Activated CD4-positive, alpha-beta T cell treated with anti-CD3 and anti-CD28 coated beads, Interleukin-2, amount 10 ng/mL, durations not matched to agents 7 days and 5 days (primary cell): ENCODE results near the gene TMEM158. TPM values are rescaled to one million over a fixed set of nuclear protein-coding genes. Genes with fewer than 3 reads are reported as not detected.
A peak's percentile ranks its signal among the peaks of the same experiment; 100 is the strongest.

Experiments
- CTCF ChIA-PET: fragments of 350-600 bp; sonication (Branson Sonifier 250); formaldehyde crosslinking; loops from one replicate; lab custom pipeline; 2021; ENCODE audit warnings: antibody characterized with exemption; lab: Charles Lee
- POLR2A ChIA-PET: fragments of 350-600 bp; sonication (Branson Sonifier 250); formaldehyde crosslinking; loops from one replicate; lab custom pipeline; 2021; ENCODE audit warnings: antibody characterized with exemption; lab: Charles Lee
- DNase-seq: peaks from one replicate; pipeline ENCODE4 v3.0.0-alpha.2; 2020
- H3K27ac Mint-ChIP-seq: one replicate; pipeline ENCODE4 v1.8.0; 2021; ENCODE audit warnings: mild to moderate bottlenecking, moderate library complexity, mixed read lengths
- H3K27me3 Mint-ChIP-seq: one replicate; pipeline ENCODE4 v1.8.0; 2021; ENCODE audit warnings: mixed read lengths
- H3K36me3 Mint-ChIP-seq: one replicate; pipeline ENCODE4 v1.8.0; 2021; ENCODE audit warnings: low read depth, mixed read lengths
- H3K4me1 Mint-ChIP-seq: one replicate; pipeline ENCODE4 v1.8.0; 2021; ENCODE audit warnings: mixed read lengths
- H3K4me3 Mint-ChIP-seq: one replicate; pipeline ENCODE4 v1.8.0; 2021; ENCODE audit warnings: mild to moderate bottlenecking, moderate library complexity, mixed read lengths
- H3K9me3 Mint-ChIP-seq: one replicate; pipeline ENCODE4 v1.8.0; 2021; ENCODE audit warnings: mixed read lengths
- total RNA-seq, 2 experiments: library from RNA; stranded (reverse); gene quantifications; one replicate each; pipeline ENCODE4 v1.2.3, GENCODE V29; 2021

The TMEM158 gene
- total RNA-seq, 2 experiments from 2014 or later: 0.54 to 0.55 TPM

- ChIA-PET POLR2A (no interaction called here), CTCF (interaction anchor here (0.9 to 1.4 kb wide), 3 partner anchors 15 to 223 kb away, joined by 3 read pairs; no protein-coding TSS in a partner anchor)
- Mint-ChIP-seq H3K27me3 (peaks cover 7% of the 10 kb centered on the region), H3K27ac (no peak overlapping the region), H3K36me3 (no peaks in the 10 kb centered on the region), H3K9me3 (no peaks in the 10 kb centered on the region), H3K4me1 (peaks cover 22% of the 10 kb centered on the region), H3K4me3 (no peak overlapping the region)
- DNase-seq: no peak
These were observed 37.1 kb downstream of the TMEM158 start for GRCh38 chr3:45188719-45189659.

DNA sequence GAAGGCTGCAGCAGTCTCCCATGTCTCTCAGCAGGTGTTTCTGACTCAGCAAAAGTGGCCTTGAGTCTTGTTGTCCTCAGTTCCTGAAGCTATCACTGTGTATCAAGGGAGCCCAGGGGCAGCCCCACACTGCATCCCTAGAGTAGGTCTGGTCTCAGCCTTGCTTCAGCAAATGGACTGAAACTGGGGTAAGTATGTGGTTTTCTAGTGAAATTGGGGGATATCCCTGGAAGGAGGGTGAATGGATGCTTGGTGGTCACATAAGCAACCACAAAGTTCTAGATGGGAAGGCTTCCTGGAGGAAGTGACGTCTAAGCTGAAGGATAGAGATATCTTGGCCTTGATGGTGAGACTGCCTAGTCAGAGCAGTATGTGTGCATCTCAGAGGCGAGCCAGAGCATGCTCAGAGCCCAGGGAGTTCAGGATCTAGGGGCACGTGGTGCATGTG lies 38.4 kb downstream of the TMEM158 start:
- Mint-ChIP-seq H3K9me3 (no peaks in the 10 kb centered on the region), H3K4me3 (no peak overlapping the region), H3K27ac (peak overlapping the region; percentile 10), H3K4me1 (peaks cover 28% of the 10 kb centered on the region), H3K27me3 (peaks cover 2% of the 10 kb centered on the region), H3K36me3 (no peaks in the 10 kb centered on the region)
- CTCF ChIA-PET: interaction anchor here (1.1 kb wide), 1 partner anchor 224 kb away, joined by 3 read pairs; no protein-coding TSS in a partner anchor
- DNase-seq: no peak
- POLR2A ChIA-PET: no interaction called here

GRCh38 chr3:45186871-45187270 lies 39.2 kb downstream of the TMEM158 start:
- DNase-seq: no peak

GRCh38 chr3:45185461-45185860 lies 40.6 kb downstream of the TMEM158 start:
- peaks cover 3% of the 10 kb centered on the region for H3K27me3 Mint-ChIP-seq
- CTCF ChIA-PET: interaction anchor here (1.1 to 1.2 kb wide), 3 partner anchors 15 to 31 kb away, joined by 3 read pairs; no protein-coding TSS in a partner anchor
- no peak overlapping the region for H3K27ac Mint-ChIP-seq
- H3K9me3 Mint-ChIP-seq: no peaks in the 10 kb centered on the region
- H3K36me3 Mint-ChIP-seq: no peaks in the 10 kb centered on the region
- peaks cover 29% of the 10 kb centered on the region for H3K4me1 Mint-ChIP-seq
- H3K4me3 Mint-ChIP-seq: no peak overlapping the region
- POLR2A ChIA-PET: no interaction called here
- no peak for DNase-seq

More at GRCh38 chr3:45186871-45187270, 39.2 kb downstream of the TMEM158 start:
- Mint-ChIP-seq H3K4me3 (no peak overlapping the region), H3K27ac (no peak overlapping the region), H3K27me3 (no peaks in the 10 kb centered on the region), H3K4me1 (peaks cover 29% of the 10 kb centered on the region), H3K36me3 (no peaks in the 10 kb centered on the region), H3K9me3 (no peaks in the 10 kb centered on the region)
- ChIA-PET POLR2A (no interaction called here), CTCF (interaction anchor here (0.7 kb wide), 1 partner anchor 89 kb away, joined by 3 read pairs; no protein-coding TSS in a partner anchor)

DNA sequence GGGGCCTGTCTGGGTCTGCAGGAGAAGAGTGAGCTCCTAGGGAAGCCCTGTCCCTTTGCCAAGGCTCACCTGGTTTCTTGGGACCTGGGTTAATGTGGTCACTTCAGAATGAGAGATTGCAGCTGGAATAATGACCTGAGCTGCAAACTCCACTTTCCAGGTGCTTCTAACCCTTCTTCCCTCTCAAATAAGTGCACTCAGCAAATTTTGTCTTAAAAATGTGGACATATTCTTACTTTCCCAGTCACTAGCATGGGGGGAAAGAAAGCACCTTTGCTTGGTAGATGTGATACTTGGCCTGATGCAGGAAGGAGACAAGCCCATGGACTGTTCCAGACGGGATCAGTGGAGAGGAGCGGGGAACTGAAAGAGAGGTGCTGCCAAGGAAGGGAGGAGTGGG lies 41.0 kb downstream of the TMEM158 start:
- ChIA-PET POLR2A (no interaction called here), CTCF (interaction anchor here (0.8 to 1.2 kb wide), 4 partner anchors 10 to 31 kb away, joined by 3 read pairs; no protein-coding TSS in a partner anchor)
- Mint-ChIP-seq H3K36me3 (no peaks in the 10 kb centered on the region), H3K9me3 (no peaks in the 10 kb centered on the region), H3K4me1 (peaks cover 29% of the 10 kb centered on the region), H3K27ac (no peak overlapping the region), H3K27me3 (peaks cover 6% of the 10 kb centered on the region), H3K4me3 (no peak overlapping the region)
- DNase-seq: no peak

DNA sequence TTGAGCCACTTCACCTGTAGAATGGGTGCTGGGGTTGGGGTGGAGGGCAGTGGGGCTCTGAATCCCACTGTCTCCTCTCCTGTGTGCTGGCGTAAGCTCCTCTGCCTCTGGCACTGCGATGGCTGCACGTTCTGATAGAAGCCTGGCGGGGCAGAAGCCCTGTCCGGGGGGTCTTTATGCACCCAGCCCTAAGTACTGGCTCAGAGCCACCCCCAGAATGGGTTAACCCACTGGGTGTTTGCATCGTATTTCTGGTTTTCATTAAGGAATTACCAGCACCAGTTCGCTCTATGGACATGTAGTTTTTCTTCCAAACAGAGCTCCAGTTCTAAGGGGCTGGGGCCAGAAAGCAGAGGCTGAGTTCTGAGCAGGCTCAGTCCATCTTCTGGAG lies 42.2 kb downstream of the TMEM158 start:
- H3K27ac Mint-ChIP-seq: no peak overlapping the region

GRCh38 chr3:45182915-45183871 lies 42.9 kb downstream of the TMEM158 start:
- no peak for DNase-seq
- H3K27me3 Mint-ChIP-seq: peaks cover 8% of the 10 kb centered on the region
- no peak overlapping the region for H3K4me3 Mint-ChIP-seq
- peaks cover 21% of the 10 kb centered on the region for H3K4me1 Mint-ChIP-seq
- ChIA-PET POLR2A (interaction anchor here (0.5 kb wide), 1 partner anchor 69 kb away, joined by 8 read pairs; no protein-coding TSS in a partner anchor), CTCF (interaction anchor here (0.6 to 1.7 kb wide), 3 partner anchors 27 to 81 kb away, joined by 3 to 5 read pairs (median 4); no protein-coding TSS in a partner anchor)
- no peaks in the 10 kb centered on the region for H3K36me3 Mint-ChIP-seq
- no peaks in the 10 kb centered on the region for H3K9me3 Mint-ChIP-seq
- no peak overlapping the region for H3K27ac Mint-ChIP-seq

More for the DNA sequence above, 42.2 kb downstream of the TMEM158 start:
- Mint-ChIP-seq H3K36me3 (no peaks in the 10 kb centered on the region), H3K4me3 (no peak overlapping the region), H3K9me3 (no peaks in the 10 kb centered on the region), H3K27me3 (peaks cover 8% of the 10 kb centered on the region), H3K4me1 (peaks cover 26% of the 10 kb centered on the region)
- DNase-seq: no peak
- ChIA-PET CTCF (interaction anchor here (0.6 to 1.7 kb wide), 2 partner anchors 29 to 110 kb away, joined by 3 to 4 read pairs; no protein-coding TSS in a partner anchor), POLR2A (no interaction called here)

- H3K27ac Mint-ChIP-seq: no peak overlapping the region
- ChIA-PET CTCF (interaction anchor here (0.6 to 1.2 kb wide), 2 partner anchors 10 to 86 kb away, joined by 3 to 6 read pairs; no protein-coding TSS in a partner anchor), POLR2A (no interaction called here)
- H3K9me3 Mint-ChIP-seq: no peaks in the 10 kb centered on the region
- peaks cover 12% of the 10 kb centered on the region for H3K4me1 Mint-ChIP-seq
- no peaks in the 10 kb centered on the region for H3K36me3 Mint-ChIP-seq
- no peak overlapping the region for H3K4me3 Mint-ChIP-seq
- H3K27me3 Mint-ChIP-seq: peaks cover 14% of the 10 kb centered on the region
- DNase-seq: no peak
These were observed 44.6 kb downstream of the TMEM158 start for GRCh38 chr3:45181496-45181895.

GRCh38 chr3:45180899-45181298 lies 45.2 kb downstream of the TMEM158 start:
- no peak for DNase-seq
- CTCF ChIA-PET: no interaction called here
- H3K4me1 Mint-ChIP-seq: peaks cover 10% of the 10 kb centered on the region
- H3K27me3 Mint-ChIP-seq: peaks cover 14% of the 10 kb centered on the region
- no peak overlapping the region for H3K4me3 Mint-ChIP-seq
- no peaks in the 10 kb centered on the region for H3K9me3 Mint-ChIP-seq
- no peaks in the 10 kb centered on the region for H3K36me3 Mint-ChIP-seq
- POLR2A ChIA-PET: no interaction called here
- H3K27ac Mint-ChIP-seq: no peak overlapping the region

- H3K36me3 Mint-ChIP-seq: no peaks in the 10 kb centered on the region
- H3K9me3 Mint-ChIP-seq: no peaks in the 10 kb centered on the region
- ChIA-PET CTCF (interaction anchor here (0.6 kb wide), 1 partner anchor 688 kb away, joined by 4 read pairs; no protein-coding TSS in a partner anchor), POLR2A (no interaction called here)
- H3K4me1 Mint-ChIP-seq: peaks cover 10% of the 10 kb centered on the region
- H3K27me3 Mint-ChIP-seq: peaks cover 14% of the 10 kb centered on the region
- no peak for DNase-seq
- H3K4me3 Mint-ChIP-seq: no peak overlapping the region
- H3K27ac Mint-ChIP-seq: no peak overlapping the region
These were observed 46.0 kb downstream of the TMEM158 start for GRCh38 chr3:45180051-45180450.

- Mint-ChIP-seq H3K27ac (no peak overlapping the region), H3K4me3 (no peak overlapping the region), H3K9me3 (no peaks in the 10 kb centered on the region), H3K27me3 (peaks cover 14% of the 10 kb centered on the region), H3K36me3 (no peaks in the 10 kb centered on the region), H3K4me1 (peaks cover 7% of the 10 kb centered on the region)
- DNase-seq: no peak
- ChIA-PET POLR2A (no interaction called here), CTCF (no interaction called here)
These were observed 46.9 kb downstream of the TMEM158 start for GRCh38 chr3:45179163-45179562.
